ENCODE results near the gene TTC28.

- TF ChIP-seq CTCF (IDR thresholded peaks at IDR 0.05; ENCODE audit: insufficient read depth, low read length, poor library complexity, severe bottlenecking): no peak
- no peak for TF ChIP-seq EZH2phosphoT487 (conservative IDR thresholded peaks at IDR 0.05; ENCODE audit: low read length)
These were observed 299.7 kb downstream of the TTC28 start for GRCh38 chr22:28379951-28380350.

All from SU-DHL-6 (cell line).